HG02852 (cell line): ENCODE data around the gene PGBD1.
A peak's percentile ranks its signal among the peaks of the same experiment; 100 is the strongest.

ENCODE experiments used
- ATAC-seq: cut with Tn5 transposase; IDR thresholded peaks from one replicate; pipeline ENCODE4 v1.9.1; 2021; ENCODE audit warnings: mild to moderate bottlenecking, moderate library complexity; ENCODE audit not compliant: unreplicated experiment

Gene PGBD1

GRCh38 chr6:28333599-28334018, 52.2 kb downstream of the PGBD1 start:
- ATAC-seq: no peak

GRCh38 chr6:28334286-28335039, 53.1 kb downstream of the PGBD1 start:
- ATAC-seq: no peak

- no peak for ATAC-seq
Observed at GRCh38 chr6:28335040-28335563, 53.7 kb downstream of the PGBD1 start.

GRCh38 chr6:28335564-28336283, 54.4 kb downstream of the PGBD1 start, which contains the start of gene ZSCAN31:
ZSCAN31 (minus strand) TSS chr6:28336148; CDS start chr6:28329683, 6,465 bp downstream.
- peak; percentile 84 for ATAC-seq

GRCh38 chr6:28336284-28337120, 55.1 kb downstream of the PGBD1 start:
- ATAC-seq: peak; percentile 32

GRCh38 chr6:28337121-28337520, 55.7 kb downstream of the PGBD1 start:
- ATAC-seq: no peak

- ATAC-seq: no peak
Observed at GRCh38 chr6:28340310-28341095, 59.1 kb downstream of the PGBD1 start.

GRCh38 chr6:28343898-28344677, 62.7 kb downstream of the PGBD1 start:
- no peak for ATAC-seq

GRCh38 chr6:28345201-28345600, 63.8 kb downstream of the PGBD1 start:
- ATAC-seq: no peak

GRCh38 chr6:28347119-28347518, 65.7 kb downstream of the PGBD1 start:
- no peak for ATAC-seq

- ATAC-seq: peak; percentile 19
Observed at GRCh38 chr6:28349344-28349891, 68.0 kb downstream of the PGBD1 start.

- ATAC-seq: peak; percentile 97
Observed at GRCh38 chr6:28349892-28350737, 68.7 kb downstream of the PGBD1 start, which contains the start of gene ZKSCAN3. ZKSCAN3 (plus strand) TSS chr6:28349947; CDS start chr6:28359587, 9,640 bp downstream.

- no peak for ATAC-seq
Observed at GRCh38 chr6:28351087-28351486, 69.7 kb downstream of the PGBD1 start.

GRCh38 chr6:28351493-28351925, 70.1 kb downstream of the PGBD1 start:
- no peak for ATAC-seq
